Caco-2 (cell line): ENCODE data around the gene PKD2L1. TPM values are rescaled to one million over a fixed set of nuclear protein-coding genes. Genes with fewer than 3 reads are reported as not detected.
"Not testable (repeated sequence)": the region's sequence is repeated elsewhere in the genome, so short reads cannot be mapped to it uniquely, and the experiment has no call there.

Experiments used
- Bru-seq: library from RNA; stranded (reverse); fragments of 400-500 nt; gene quantifications from one replicate; lab custom pipeline; 2021; lab: Mats Ljungman, UMichigan
- BruChase-seq, 2 experiments: library from RNA; stranded (reverse); fragments of 400-500 nt; gene quantifications; one replicate each; lab custom pipeline; 2021; lab: Mats Ljungman, UMichigan
- BruUV-seq: library from RNA; stranded (reverse); fragments of 400-500 nt; replicated peaks from 2 replicates; lab custom pipeline; 2021; lab: Mats Ljungman, UMichigan
- CTCF ChIA-PET: fragments of 300-600 bp; sonication (Branson Sonifier 250); formaldehyde crosslinking; loops from one replicate; lab custom pipeline; 2022; ENCODE audit warnings: antibody characterized with exemption; lab: Charles Lee
- POLR2A ChIA-PET: fragments of 300-600 bp; sonication (Branson Sonifier 250); formaldehyde crosslinking; loops from one replicate; lab custom pipeline; 2022; ENCODE audit warnings: antibody characterized with exemption; lab: Charles Lee
- DNase-seq, 2 experiments: peaks; one replicate each; pipeline versions ENCODE4 v3.0.0 to v3.0.0-alpha.2; 2020 to 2022
- H3K27me3 ChIP-seq: replicated peaks from 2 replicates; pipeline ENCODE4 v1.6.0; 2011; ENCODE audit warnings: low read length; ENCODE audit not compliant: control insufficient read depth, insufficient read depth
- H3K36me3 ChIP-seq: 2 replicates; pipeline ENCODE4 v1.5.1; 2011; ENCODE audit warnings: low read length; ENCODE audit not compliant: control insufficient read depth, insufficient read depth
- H3K4me1 ChIP-seq: fragments of 250-450 bp; sonication (Bioruptor Pico); 2 replicates; pipeline ENCODE4 v1.5.1; 2020; ENCODE audit warnings: mild to moderate bottlenecking
- H3K4me3 ChIP-seq: 2 replicates; pipeline ENCODE4 v1.5.1; 2011; ENCODE audit warnings: low read depth, mild to moderate bottlenecking, control low read depth, low read length
- H3K9me3 ChIP-seq: fragments of 250-450 bp; sonication (Bioruptor Pico); 2 replicates; pipeline ENCODE4 v1.5.1; 2020; ENCODE audit warnings: mild to moderate bottlenecking, moderate library complexity
- H3K27ac Mint-ChIP-seq: one replicate; pipeline ENCODE4 v1.8.0; 2022; ENCODE audit warnings: mixed read lengths; ENCODE audit not compliant: unreplicated experiment
- H3K27me3 Mint-ChIP-seq: one replicate; pipeline ENCODE4 v1.8.0; 2022; ENCODE audit warnings: mixed read lengths; ENCODE audit not compliant: insufficient read depth, unreplicated experiment
- H3K36me3 Mint-ChIP-seq: one replicate; pipeline ENCODE4 v1.8.0; 2022; ENCODE audit warnings: mild to moderate bottlenecking, mixed read lengths; ENCODE audit not compliant: insufficient read depth, unreplicated experiment
- H3K4me1 Mint-ChIP-seq: one replicate; pipeline ENCODE4 v1.8.0; 2022; ENCODE audit warnings: low read depth, mixed read lengths; ENCODE audit not compliant: unreplicated experiment
- H3K4me3 Mint-ChIP-seq: one replicate; pipeline ENCODE4 v1.8.0; 2022; ENCODE audit warnings: mild to moderate bottlenecking, moderate library complexity, mixed read lengths; ENCODE audit not compliant: unreplicated experiment
- H3K9me3 Mint-ChIP-seq: one replicate; pipeline ENCODE4 v1.8.0; 2022; ENCODE audit warnings: mixed read lengths; ENCODE audit not compliant: unreplicated experiment
- intact Hi-C: fragments of 100-400 bp; cut with micrococcal nuclease; formaldehyde crosslinking; loops from one replicate; pipeline ENCODE4 v1.10.0; 2022; ENCODE audit not compliant: unreplicated experiment
- long read RNA-seq: library from polyadenylated mRNA; stranded (forward); transcript quantifications from one replicate; pipeline ENCODE4 v2.0.0, GENCODE V29; 2022
- total RNA-seq: library from RNA; stranded (reverse); gene quantifications from 2 replicates; pipeline ENCODE4 v1.2.3, GENCODE V29; 2022
- TF ChIP-seq, protein P1 (sequence below), 2 experiments: fragments of 200-600 bp in 1 of 2; IDR thresholded peaks; 1 replicate in 1 of 2; 2 replicates in 1 of 2; pipeline versions ENCODE4 v1.5.1 to v1.8.0; 2011 to 2022; ENCODE audit warnings: antibody characterized with exemption in 1 of 2, control low read depth in 1 of 2, inconsistent platforms in 1 of 2, low read depth in 1 of 2, low read length in 1 of 2, mild to moderate bottlenecking in 1 of 2, moderate library complexity in 1 of 2; ENCODE audit not compliant: insufficient read depth in 1 of 2, severe bottlenecking in 1 of 2, unreplicated experiment in 1 of 2

Gene PKD2L1
- 0.19 TPM in 1 of 2 replicates, not detected in the other for total RNA-seq
- Bru-seq, nascent RNA: percentile 10 among the genes with signal in this experiment
- BruChase-seq, experiment 1, labeled RNA remaining after a 2-hour chase: percentile 9 among the genes with signal in this experiment
- percentile 13 among the genes with signal in this experiment for BruChase-seq, experiment 2, labeled RNA remaining after a 6-hour chase
- long read RNA-seq, partial matches to known transcripts: 0 of 1 reads
- long read RNA-seq, other reads (novel, unspliced or antisense): 1 of 1 reads

DNA sequence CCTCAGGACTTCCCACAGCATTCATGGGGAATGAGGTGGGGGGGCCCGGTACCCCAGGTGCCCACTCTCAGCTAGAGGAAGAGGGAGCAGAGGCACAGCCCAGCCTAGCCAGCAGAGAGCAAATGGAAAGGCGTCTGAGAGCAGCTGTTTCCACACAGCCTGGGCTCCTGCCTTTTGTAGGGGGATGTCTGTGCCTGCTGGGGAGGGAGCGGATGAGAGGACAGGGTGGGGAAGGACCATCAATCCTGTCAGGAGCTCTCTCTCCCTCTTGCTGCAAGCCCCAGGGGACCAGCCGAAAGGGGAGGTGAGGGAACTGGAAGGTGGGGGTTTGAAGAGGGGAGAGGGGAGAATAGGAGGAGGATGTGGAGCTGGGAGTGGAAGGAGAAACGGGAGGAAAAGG lies at the start of gene PKD2L1:
Gene PKD2L1 (minus strand): TSS at position 150 of the 400 bp plus-strand sequence. CDS start 125 bp downstream, at position 25.
- H3K4me3 ChIP-seq: no peak within 1 kb of the TSS
- Mint-ChIP-seq H3K9me3 (no peaks in the 10 kb centered on the region), H3K4me3 (no peak within 1 kb of the TSS), H3K27ac (no peak within 1 kb of the TSS), H3K36me3 (no peaks in the 10 kb centered on the region), H3K4me1 (no peaks in the 10 kb centered on the region), H3K27me3 (peaks cover 23% of the 10 kb centered on the region)
- H3K36me3 ChIP-seq: no peaks in the 10 kb centered on the region
- ChIA-PET CTCF (interaction anchor here (0.6 to 1.5 kb wide), 2 partner anchors 26 to 262 kb away, joined by 5 to 6 read pairs; no protein-coding TSS in a partner anchor), POLR2A (no interaction called here)
- TF ChIP-seq, protein P1, sequence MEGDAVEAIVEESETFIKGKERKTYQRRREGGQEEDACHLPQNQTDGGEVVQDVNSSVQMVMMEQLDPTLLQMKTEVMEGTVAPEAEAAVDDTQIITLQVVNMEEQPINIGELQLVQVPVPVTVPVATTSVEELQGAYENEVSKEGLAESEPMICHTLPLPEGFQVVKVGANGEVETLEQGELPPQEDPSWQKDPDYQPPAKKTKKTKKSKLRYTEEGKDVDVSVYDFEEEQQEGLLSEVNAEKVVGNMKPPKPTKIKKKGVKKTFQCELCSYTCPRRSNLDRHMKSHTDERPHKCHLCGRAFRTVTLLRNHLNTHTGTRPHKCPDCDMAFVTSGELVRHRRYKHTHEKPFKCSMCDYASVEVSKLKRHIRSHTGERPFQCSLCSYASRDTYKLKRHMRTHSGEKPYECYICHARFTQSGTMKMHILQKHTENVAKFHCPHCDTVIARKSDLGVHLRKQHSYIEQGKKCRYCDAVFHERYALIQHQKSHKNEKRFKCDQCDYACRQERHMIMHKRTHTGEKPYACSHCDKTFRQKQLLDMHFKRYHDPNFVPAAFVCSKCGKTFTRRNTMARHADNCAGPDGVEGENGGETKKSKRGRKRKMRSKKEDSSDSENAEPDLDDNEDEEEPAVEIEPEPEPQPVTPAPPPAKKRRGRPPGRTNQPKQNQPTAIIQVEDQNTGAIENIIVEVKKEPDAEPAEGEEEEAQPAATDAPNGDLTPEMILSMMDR (IDR thresholded peaks at IDR 0.05; ENCODE audit: insufficient read depth in 1 of 2, low read depth in 1 of 2, low read length in 1 of 2, severe bottlenecking in 1 of 2, unreplicated experiment in 1 of 2): no peak
- H3K27me3 ChIP-seq: no peaks in the 10 kb centered on the region; the same call in 1 of the 2 replicates
- no peaks in the 10 kb centered on the region for H3K9me3 ChIP-seq
- DNase-seq: no peak
- intact Hi-C loops: no loop called here
- no peaks in the 10 kb centered on the region for H3K4me1 ChIP-seq
- no TSS peak for BruUV-seq

DNA sequence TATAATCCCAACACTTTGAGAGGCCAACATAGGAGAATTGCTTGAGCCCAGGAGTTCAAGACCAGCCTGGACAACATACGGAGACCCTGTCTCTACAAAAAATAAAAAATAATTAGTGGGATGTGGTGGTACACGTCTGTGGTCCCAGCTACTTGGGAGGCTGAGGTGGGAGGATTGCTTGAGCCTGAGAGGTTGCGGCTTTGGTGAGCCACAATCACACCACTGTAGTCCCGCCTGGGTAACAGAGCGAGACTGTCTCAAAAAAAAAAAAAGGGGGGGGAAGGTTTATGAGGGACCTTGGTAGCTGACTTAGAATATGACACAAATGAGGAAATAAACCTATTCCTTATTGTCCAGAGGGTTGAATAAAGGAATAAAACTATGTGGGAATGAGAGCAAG lies 47.8 kb upstream of the PKD2L1 start:
- CTCF ChIA-PET: no interaction called here
- Histone ChIP-seq H3K4me3 (no peak overlapping the region), H3K27me3 (no peaks in the 10 kb centered on the region), H3K4me1 (peaks cover 13% of the 10 kb centered on the region), H3K9me3 (no peaks in the 10 kb centered on the region), H3K36me3 (no peaks in the 10 kb centered on the region)
- Mint-ChIP-seq H3K4me3 (no peak overlapping the region), H3K9me3 (no peaks in the 10 kb centered on the region), H3K4me1 (peaks cover 7% of the 10 kb centered on the region), H3K27ac (no peak overlapping the region), H3K36me3 (peaks cover 16% of the 10 kb centered on the region), H3K27me3 (no peaks in the 10 kb centered on the region)
- TF ChIP-seq, protein P1 (IDR thresholded peaks at IDR 0.05; ENCODE audit: insufficient read depth in 1 of 2, low read depth in 1 of 2, low read length in 1 of 2, severe bottlenecking in 1 of 2, unreplicated experiment in 1 of 2): no peak
- intact Hi-C loops: no loop called here
- BruUV-seq: no TSS peak
- no peak for DNase-seq
- POLR2A ChIA-PET: no interaction called here

GRCh38 chr10:100376656-100377055 lies 46.6 kb upstream of the PKD2L1 start:
- H3K4me3 ChIP-seq, CTCF ChIA-PET, H3K4me3 Mint-ChIP-seq, H3K9me3 ChIP-seq, H3K27me3 Mint-ChIP-seq, H3K27me3 ChIP-seq, H3K9me3 Mint-ChIP-seq, POLR2A ChIA-PET, H3K36me3 ChIP-seq, DNase-seq, BruUV-seq, intact Hi-C loops, H3K4me1 Mint-ChIP-seq: not testable (repeated sequence)
- H3K4me1 ChIP-seq: peaks cover 22% of the 10 kb centered on the region
- Mint-ChIP-seq H3K27ac (peak overlapping the region; percentile 45), H3K36me3 (peaks cover 12% of the 10 kb centered on the region)

- not testable (repeated sequence) for H3K27ac Mint-ChIP-seq, H3K27me3 ChIP-seq, H3K9me3 Mint-ChIP-seq, H3K4me3 Mint-ChIP-seq, BruUV-seq, H3K27me3 Mint-ChIP-seq, H3K36me3 ChIP-seq, DNase-seq, H3K9me3 ChIP-seq
- H3K4me1 Mint-ChIP-seq: peaks cover 20% of the 10 kb centered on the region
- ChIA-PET CTCF (interaction anchor here (0.6 to 2.0 kb wide), 4 partner anchors 8 to 32 kb away, joined by 3 to 18 read pairs (median 6); partner anchors contain the start of gene SCD), POLR2A (interaction anchor here (0.6 to 2.2 kb wide), 5 partner anchors 15 to 48 kb away, joined by 3 to 155 read pairs (median 6); partner anchors contain the start of gene SCD)
- peaks cover 38% of the 10 kb centered on the region for H3K4me1 ChIP-seq
- intact Hi-C loops: loop anchor here (1.0 to 2.0 kb wide), 2 partner anchors 33 to 58 kb away; no protein-coding TSS in a partner anchor
- H3K4me3 ChIP-seq: peak overlapping the region; percentile 48
- peaks cover 15% of the 10 kb centered on the region for H3K36me3 Mint-ChIP-seq
Observed at GRCh38 chr10:100374677-100375353, 44.8 kb upstream of the PKD2L1 start.
